ENCODE results near the gene RNF121.
A peak's percentile ranks its signal among the peaks of the same experiment; 100 is the strongest.

RNF121 gene

DNA sequence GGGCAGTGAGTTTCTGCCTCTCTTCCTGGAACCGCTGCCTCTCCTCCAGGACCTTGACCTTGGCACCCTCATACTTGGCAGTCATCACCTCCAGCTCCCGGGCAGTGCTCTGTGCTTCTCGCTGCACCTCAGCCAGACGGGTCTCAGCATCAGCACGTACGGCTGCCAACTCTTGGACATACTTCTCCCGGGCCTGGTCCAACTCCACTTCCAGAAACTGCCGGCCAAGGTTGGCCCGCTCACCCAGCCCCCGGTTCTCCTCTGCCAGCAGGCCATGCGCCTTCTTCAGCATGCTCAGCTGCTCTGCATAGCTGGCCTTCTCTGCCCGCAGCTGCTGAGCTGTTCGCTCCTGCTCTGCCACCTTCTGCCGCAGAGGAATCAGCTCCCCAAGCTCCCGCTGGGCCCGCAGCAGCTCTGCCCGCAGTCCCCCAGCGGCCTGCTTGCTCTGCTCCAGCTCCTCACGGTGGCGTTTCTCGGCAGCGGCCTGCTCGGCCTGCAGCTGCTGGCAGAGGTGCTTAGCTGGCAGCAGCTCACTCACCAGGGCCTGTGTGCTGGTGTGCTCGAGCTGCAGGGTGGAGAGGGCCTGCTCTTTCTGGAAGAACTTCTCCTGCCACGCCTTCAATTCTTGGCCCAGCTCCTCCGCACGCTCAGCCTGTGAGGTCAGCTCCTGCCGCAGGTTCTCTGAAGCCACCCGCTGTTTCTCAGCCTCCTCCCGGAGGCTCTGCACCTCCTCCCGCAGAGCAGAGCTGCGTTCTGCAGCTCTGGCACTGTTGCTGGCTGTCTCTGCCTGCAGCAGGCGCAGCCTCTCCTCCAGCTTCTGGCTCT lies 84.3 kb downstream of the RNF121 start:
- Mint-ChIP-seq H3K36me3 (ENCODE audit: low read depth) (peaks cover 99% of the 10 kb centered on the region), H3K4me1 (ENCODE audit: low read depth) (no peaks in the 10 kb centered on the region)

DNA sequence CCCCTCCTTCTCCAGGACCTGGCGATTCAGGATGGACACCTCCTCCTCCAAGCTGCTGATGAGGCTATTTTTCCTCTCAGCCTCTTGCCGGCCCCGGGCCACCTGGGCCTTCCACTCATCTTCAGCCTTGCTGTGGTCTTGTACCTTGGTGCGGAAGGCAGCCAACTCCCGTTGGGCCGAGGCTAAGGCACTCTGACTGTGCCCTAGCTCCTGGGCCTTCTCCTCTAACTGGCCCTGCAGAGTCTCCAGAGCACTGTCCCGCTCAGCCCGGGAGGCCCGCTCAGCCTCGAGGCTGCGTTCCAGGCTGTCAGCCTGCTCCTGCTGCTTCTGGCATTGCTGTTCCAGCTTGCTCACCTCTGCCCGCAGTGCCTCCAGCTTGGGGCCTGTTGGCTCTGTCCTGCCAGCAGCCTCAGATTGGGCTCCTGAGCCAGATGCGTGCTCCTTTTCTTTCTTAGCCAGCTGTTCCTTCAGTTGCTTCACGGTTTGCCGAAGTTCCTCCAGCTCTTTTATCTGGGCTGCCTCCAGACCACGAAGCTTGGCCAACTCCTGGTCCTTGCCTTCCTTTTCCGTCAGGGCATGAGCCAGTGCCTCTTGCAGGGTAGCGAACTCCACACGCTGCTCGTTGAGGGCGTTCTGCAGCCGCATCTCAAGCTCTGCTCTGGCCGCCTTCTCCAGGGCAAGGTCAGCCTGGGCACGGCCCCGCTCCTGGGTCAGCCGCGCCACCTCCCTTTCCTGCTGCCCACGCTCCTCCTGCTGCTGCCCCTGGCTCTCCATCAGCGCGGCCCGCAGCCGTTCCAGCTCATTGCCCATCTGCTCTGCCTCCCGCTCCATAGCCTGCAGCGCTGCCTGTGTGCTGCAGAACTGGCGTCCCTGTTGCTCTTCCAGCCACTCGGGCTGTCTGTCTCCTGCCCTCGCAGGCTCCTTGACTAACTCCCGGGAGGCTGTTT lies 85.2 kb downstream of the RNF121 start:
- no peaks in the 10 kb centered on the region for H3K4me1 Mint-ChIP-seq (ENCODE audit: low read depth)
- peak; percentile 22 for DNase-seq

More for the DNA sequence above, 84.3 kb downstream of the RNF121 start:
- peak; percentile 26 for DNase-seq
- H3K27me3 Mint-ChIP-seq, result no peaks in the 10 kb centered on the region
- peak overlapping the region; percentile 30 for H3K27ac Mint-ChIP-seq
- H3K9me3 Mint-ChIP-seq, result no peaks in the 10 kb centered on the region
- H3K4me3 Mint-ChIP-seq, result no peak overlapping the region

DNA sequence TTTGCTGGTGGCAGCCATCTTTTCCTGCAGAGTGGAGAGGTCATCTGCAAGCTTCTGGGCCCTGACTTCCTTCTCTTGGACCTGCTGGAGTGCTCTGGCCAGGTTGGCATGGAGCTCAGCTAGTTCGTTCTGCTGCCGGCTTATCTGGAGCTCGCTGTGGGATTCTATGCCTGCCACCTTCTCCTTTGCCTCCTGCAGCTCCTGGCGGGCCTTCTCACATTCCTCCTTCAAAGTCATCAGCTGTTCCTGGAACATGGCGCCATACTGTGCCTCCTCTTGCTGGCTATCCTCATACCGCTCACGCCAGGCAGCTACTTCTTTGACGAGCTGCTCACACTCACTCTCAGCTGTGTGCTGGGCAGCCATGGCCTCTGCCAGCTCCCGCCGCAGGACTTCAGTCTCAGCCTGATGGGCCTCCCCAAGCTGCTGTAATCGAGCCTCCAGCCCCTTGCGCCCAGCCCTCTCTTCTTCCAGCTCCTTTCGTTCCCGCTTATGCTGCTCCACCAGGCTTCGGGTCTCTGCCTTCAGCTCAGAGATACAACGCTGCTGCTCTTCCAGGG lies 86.0 kb downstream of the RNF121 start:
- Mint-ChIP-seq H3K27me3 (no peaks in the 10 kb centered on the region), H3K4me1 (ENCODE audit: low read depth) (no peaks in the 10 kb centered on the region), H3K27ac (peak overlapping the region; percentile 80), H3K9me3 (no peaks in the 10 kb centered on the region), H3K4me3 (no peak overlapping the region), H3K36me3 (ENCODE audit: low read depth) (peaks cover 100% of the 10 kb centered on the region)
- no peak for DNase-seq

More for the DNA sequence above, 85.2 kb downstream of the RNF121 start:
- Mint-ChIP-seq H3K9me3 (no peaks in the 10 kb centered on the region), H3K36me3 (ENCODE audit: low read depth) (peaks cover 100% of the 10 kb centered on the region), H3K4me3 (no peak overlapping the region), H3K27me3 (no peaks in the 10 kb centered on the region), H3K27ac (peak overlapping the region; percentile 80)

DNA sequence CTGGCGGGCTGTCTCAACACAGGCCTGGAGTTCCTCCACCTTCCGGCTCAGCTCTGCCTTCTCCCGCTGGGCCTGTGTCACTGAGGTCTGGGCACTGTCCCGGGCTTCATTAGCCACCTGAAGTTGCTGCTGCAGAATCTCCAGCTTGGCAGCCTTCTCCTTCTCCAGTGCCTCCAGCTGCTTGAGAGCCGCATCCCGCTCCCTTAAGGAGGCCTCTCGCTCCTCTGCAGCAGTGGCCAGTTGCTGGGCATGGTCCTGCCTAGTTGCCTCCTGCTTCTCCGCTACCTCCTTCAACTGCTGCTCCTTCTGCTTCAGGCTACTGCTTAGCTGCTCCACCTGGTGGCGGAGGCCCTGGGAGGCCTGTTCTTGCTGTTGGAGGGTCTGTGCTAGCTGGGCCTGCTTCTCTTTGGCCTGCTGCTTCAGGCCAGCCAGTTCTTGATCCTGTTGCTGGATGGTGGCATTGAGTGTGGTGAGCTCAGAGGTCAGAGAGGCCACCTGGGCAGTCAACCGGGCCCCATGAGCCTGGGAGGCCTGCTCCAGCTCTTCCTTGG lies 86.7 kb downstream of the RNF121 start:
- H3K4me1 Mint-ChIP-seq (ENCODE audit: low read depth), result no peaks in the 10 kb centered on the region
- H3K27ac Mint-ChIP-seq, result peak overlapping the region; percentile 80
- H3K9me3 Mint-ChIP-seq, result no peaks in the 10 kb centered on the region
- DNase-seq, result peak; percentile 28
- H3K36me3 Mint-ChIP-seq (ENCODE audit: low read depth), result peaks cover 100% of the 10 kb centered on the region
- H3K27me3 Mint-ChIP-seq, result no peaks in the 10 kb centered on the region
- H3K4me3 Mint-ChIP-seq, result no peak overlapping the region

DNA sequence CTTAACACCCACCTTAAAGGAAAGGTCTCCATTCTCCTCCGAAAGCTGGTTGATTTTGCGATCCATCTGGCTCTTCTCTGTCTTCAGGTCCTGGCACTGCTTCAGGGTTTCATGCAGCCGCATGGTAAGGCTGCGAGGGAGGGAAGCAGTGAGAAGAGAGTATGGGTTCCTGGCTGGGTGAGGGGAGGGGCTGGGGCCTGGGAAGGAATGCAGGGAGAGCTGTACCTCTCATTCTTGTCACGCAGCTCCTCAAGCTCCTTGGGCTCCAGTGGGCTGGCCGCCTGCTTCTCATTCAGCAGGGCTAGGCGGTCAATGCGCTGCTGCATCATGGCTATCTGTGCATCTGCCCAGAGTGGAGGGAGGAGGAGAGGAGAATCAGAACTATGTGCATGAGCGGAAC lies 89.3 kb downstream of the RNF121 start:
- Mint-ChIP-seq H3K4me3 (no peak overlapping the region), H3K27me3 (no peaks in the 10 kb centered on the region), H3K4me1 (ENCODE audit: low read depth) (no peaks in the 10 kb centered on the region), H3K9me3 (no peaks in the 10 kb centered on the region), H3K36me3 (ENCODE audit: low read depth) (peaks cover 99% of the 10 kb centered on the region), H3K27ac (peak overlapping the region; percentile 52)
- DNase-seq, result no peak

DNA sequence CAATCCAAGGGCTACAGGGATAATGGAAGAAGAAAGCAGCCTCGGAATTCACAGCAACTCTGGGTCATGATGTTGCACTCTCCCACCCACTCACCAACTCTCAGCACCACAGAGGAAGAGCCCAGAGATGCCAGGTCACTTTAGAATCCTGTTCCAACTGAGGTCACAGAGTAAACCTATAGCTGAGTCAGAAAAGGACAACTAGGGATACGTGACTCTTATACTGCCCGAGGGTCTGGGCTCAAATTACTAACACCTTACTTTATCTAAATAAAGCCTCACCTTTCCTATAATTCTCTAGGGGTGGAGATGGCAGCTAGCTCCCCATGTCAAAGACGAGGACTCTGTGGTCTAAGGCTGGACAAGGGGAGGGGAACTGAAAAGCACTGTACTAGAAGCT lies 94.5 kb downstream of the RNF121 start:
- Mint-ChIP-seq H3K27ac (peak overlapping the region; percentile 73), H3K4me3 (no peak overlapping the region), H3K4me1 (ENCODE audit: low read depth) (peaks cover 28% of the 10 kb centered on the region), H3K27me3 (no peaks in the 10 kb centered on the region), H3K9me3 (no peaks in the 10 kb centered on the region), H3K36me3 (ENCODE audit: low read depth) (peaks cover 94% of the 10 kb centered on the region)
- no peak for DNase-seq

DNA sequence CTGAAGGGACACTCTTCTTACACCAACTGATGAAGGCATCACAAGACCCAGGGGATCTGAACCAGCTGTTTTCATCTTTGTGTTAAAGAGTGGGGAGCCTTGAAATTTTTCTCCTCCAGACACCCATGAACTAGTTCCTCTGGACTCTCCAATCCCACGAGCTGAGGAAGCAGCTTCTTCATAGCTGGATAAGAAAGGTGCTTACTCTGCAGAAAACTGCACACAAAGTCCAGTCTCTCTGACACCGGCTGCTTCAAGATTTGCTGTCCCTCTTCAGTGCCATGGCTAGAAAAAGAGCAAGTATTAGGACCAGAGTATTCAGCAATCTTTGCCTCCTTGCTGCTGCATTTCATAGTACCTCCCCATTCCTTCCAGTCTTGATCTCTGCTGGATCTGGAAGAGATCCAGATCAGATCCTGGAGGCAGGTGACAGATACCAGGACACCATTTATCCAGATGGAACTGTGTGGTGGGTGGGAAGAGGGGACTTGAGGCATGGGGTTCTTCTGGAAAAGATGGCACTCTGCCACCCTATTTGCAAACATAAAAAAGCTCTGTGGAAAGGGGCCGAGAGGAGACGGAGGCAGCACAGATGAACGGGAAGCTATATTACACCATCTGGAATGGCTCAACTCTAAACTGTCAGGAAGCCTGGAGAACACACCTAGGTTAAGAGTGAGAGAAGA lies 95.4 kb downstream of the RNF121 start:
- DNase-seq, result no peak
- Mint-ChIP-seq H3K27ac (peak overlapping the region; percentile 73), H3K36me3 (ENCODE audit: low read depth) (peaks cover 94% of the 10 kb centered on the region)

DNA sequence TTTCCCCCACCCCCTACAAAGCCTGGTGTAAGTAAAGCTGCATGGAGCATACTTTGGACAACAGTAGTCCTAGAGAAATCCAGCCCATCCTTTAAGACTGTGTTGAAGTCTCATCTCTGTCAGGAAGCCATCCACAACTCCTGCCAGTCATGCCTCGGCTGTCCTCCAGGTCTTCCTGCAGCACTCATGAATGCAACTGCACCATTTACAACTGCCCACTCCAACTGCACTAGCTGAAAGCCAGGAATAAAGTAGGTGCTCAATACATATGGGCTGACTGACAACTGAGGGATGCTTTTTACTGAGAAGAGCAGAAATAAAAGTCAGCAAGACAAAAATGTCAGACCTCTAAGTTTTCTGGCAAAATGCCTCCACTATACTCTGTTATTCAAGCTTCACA lies 97.2 kb downstream of the RNF121 start:
- peaks cover 91% of the 10 kb centered on the region for H3K36me3 Mint-ChIP-seq (ENCODE audit: low read depth)
- H3K27me3 Mint-ChIP-seq, result no peaks in the 10 kb centered on the region
- peak overlapping the region; percentile 75 for H3K27ac Mint-ChIP-seq
- no peak for DNase-seq
- H3K9me3 Mint-ChIP-seq, result no peaks in the 10 kb centered on the region
- H3K4me3 Mint-ChIP-seq, result no peak overlapping the region
- H3K4me1 Mint-ChIP-seq (ENCODE audit: low read depth), result peaks cover 51% of the 10 kb centered on the region

More for the DNA sequence above, 95.4 kb downstream of the RNF121 start:
- H3K9me3 Mint-ChIP-seq, result no peaks in the 10 kb centered on the region
- peaks cover 37% of the 10 kb centered on the region for H3K4me1 Mint-ChIP-seq (ENCODE audit: low read depth)
- no peaks in the 10 kb centered on the region for H3K27me3 Mint-ChIP-seq
- H3K4me3 Mint-ChIP-seq, result no peak overlapping the region

DNA sequence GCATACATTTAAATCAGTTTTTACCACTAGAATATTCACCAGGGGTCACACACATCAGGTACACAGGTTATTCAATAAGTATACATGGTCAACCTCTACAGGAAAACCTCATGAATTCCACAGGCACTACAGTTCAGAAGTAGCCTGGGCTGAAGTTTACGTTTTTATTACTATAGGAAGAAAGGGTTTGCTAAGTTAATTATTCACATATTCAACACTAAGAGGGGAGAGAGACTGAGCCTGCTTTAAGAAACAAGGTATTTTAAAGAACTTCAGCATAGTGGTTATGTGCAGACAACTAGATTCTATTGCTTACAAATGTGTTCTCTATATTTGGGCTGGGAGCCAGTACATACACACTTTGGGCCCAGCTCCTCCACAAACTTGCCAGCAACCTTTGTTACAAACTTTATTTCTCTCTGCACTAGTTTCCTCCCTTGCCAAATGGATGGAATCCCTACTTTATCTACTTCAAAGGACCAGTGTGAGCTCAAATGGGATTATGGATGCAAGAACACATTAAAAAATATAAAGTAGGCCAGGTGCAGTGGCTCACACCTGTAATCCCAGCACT lies 101.7 kb downstream of the RNF121 start:
- H3K4me1 Mint-ChIP-seq (ENCODE audit: low read depth), result peaks cover 57% of the 10 kb centered on the region

DNA sequence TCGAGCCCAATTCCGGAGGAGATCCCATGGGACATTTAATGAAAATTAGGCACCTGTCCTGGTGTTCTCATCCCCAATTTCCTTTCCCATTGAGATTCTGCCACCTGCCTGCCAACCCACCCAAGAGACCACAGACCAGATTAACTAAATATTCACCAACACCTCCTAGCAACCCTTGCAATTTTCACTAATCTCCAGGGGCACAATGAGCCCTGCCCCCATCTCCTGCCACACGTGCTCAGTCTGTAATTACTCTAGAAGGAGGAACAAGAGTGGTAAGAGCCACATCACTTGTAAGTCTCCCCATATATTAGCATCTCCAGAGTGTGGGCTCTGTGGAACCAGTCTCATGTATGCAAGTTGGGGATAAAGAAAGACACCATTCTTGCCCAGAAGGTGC lies 107.8 kb downstream of the RNF121 start:
- Mint-ChIP-seq H3K27ac (peak overlapping the region; percentile 83), H3K9me3 (no peaks in the 10 kb centered on the region), H3K27me3 (no peaks in the 10 kb centered on the region), H3K4me1 (ENCODE audit: low read depth) (peaks cover 33% of the 10 kb centered on the region), H3K4me3 (no peak overlapping the region), H3K36me3 (ENCODE audit: low read depth) (peaks cover 45% of the 10 kb centered on the region)
- no peak for DNase-seq

More for the DNA sequence above, 101.7 kb downstream of the RNF121 start:
- Mint-ChIP-seq H3K27ac (peak overlapping the region; percentile 82), H3K9me3 (no peaks in the 10 kb centered on the region), H3K4me3 (no peak overlapping the region), H3K36me3 (ENCODE audit: low read depth) (peaks cover 77% of the 10 kb centered on the region), H3K27me3 (no peaks in the 10 kb centered on the region)
- DNase-seq, result no peak

DNA sequence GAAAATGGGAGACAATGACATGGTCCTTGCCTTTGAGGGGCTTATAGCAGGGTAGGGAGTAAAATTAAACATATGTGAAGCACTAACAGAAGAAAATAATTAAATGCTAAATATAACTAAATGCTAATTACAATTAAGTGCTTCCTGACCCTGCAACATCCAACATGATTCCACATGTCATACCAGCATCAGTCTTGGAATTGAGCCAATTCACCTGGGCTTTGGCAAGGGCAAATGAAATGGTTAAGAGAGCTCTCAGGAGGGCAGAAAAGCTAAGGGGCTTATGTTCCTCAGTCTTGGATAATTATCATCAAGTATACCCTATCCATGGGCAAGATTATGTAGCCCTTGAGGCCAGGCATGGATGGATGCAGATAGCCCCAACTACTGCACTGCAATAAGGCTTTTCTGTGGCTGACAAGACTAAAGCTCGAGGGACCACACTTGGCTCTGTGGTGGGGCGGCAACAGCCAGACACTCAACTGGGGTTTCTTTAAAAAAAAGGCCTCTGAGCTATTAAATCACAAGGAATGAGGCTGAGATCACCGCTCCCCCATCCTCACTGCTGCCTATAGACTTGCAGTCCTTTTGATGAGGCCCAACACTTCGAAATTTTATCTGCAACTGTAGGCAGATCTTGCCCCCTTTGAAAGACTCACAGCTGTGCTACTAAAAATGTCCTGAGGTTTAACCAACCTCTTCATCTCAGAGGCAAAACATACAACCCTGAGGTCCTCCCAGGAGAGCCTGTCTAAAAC lies 108.9 kb downstream of the RNF121 start:
- no peak for DNase-seq
- Mint-ChIP-seq H3K4me3 (no peak overlapping the region), H3K36me3 (ENCODE audit: low read depth) (peaks cover 43% of the 10 kb centered on the region), H3K4me1 (ENCODE audit: low read depth) (peaks cover 41% of the 10 kb centered on the region), H3K9me3 (no peaks in the 10 kb centered on the region), H3K27me3 (no peaks in the 10 kb centered on the region), H3K27ac (no peak overlapping the region)

DNA sequence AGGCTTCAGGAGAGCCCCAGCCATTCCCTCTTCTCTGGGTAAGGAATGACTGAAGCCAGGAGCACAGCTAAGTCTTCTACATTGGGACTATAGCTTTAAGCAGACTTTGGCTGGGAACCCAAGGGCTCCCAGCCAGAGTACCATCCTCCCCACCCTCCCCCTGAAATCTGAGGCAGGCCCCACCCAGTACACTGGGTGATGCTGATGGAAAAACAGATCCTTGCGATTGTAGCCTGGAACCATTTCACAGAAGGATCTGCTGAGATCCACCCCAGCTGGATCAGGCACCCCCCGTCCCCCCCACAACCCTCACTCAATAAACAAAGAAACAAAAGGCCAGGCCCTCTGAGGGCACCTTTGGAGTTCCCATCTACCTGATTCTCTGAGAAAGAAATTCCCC lies 109.6 kb downstream of the RNF121 start:
- H3K4me3 Mint-ChIP-seq, result no peak overlapping the region
- H3K36me3 Mint-ChIP-seq (ENCODE audit: low read depth), result peaks cover 41% of the 10 kb centered on the region
- H3K27me3 Mint-ChIP-seq, result no peaks in the 10 kb centered on the region
- no peaks in the 10 kb centered on the region for H3K9me3 Mint-ChIP-seq
- no peak overlapping the region for H3K27ac Mint-ChIP-seq
- DNase-seq, result no peak
- peaks cover 42% of the 10 kb centered on the region for H3K4me1 Mint-ChIP-seq (ENCODE audit: low read depth)
